Measurements from ENCODE around the gene DGCR2.

Gene DGCR2

DNA sequence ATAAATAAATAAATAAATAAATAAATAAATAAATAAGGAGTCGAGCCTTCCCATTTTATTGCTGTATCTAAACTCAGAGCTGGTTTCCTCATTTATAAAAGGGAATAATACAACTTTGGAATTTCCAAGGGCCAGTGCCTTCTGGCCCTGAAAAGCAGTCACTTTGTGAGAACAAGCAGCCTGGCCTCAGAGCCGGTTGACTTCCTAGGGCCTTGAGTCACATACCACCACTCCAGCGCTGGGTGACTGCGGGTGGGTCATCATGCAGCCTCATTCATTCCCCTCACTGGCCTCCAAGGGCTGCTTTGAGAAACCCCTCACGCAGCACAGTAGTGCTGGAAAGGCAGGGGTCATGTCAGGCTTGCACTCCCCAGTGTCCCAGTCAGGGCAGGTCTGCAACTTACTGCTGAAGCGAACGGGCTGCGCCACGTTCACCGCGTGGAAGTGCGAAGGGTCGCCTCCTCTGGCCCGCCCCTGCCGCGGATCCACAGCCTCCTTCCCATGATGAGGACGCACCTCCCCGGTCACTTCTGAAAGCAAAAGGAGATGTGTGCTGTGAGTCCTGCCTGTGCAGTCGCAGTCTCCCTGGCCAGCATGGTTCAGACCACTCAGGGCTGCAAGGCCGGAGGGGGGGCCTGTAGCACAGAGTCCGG is 54.4 kb downstream of the DGCR2 start:
- in situ Hi-C loops (cut with MboI; ENCODE audit: low pct_unique_long_range_greater_than_20kb, low sequenced_read_pairs): no loop called here

GRCh38 chr22:19066531-19067271 is 55.5 kb downstream of the DGCR2 start:
- DNase-seq: no peak
- in situ Hi-C loops (cut with MboI; ENCODE audit: low pct_unique_long_range_greater_than_20kb, low sequenced_read_pairs): no loop called here

More for the DNA sequence above, 54.4 kb downstream of the DGCR2 start:
- no peak for DNase-seq

DNA sequence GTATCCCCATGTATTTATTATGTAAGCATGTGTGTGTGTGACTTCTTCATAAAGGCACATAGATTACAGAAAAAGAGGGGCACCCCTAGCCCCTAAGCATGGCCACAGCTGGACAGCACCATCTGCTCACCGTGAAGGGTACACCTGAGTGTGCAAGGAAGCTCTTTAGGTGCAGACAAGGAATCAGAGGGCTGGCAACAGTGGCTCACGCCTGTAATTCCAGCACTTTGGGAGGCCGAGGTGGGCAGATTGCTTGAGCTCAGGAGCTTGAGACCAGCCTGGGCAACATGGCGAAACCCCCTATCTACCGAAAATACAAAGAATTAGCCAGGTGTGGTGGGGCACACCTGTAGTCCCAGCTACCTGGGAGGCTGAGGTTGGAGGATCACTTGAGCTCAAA is 56.3 kb downstream of the DGCR2 start:
- in situ Hi-C loops (cut with MboI; ENCODE audit: low pct_unique_long_range_greater_than_20kb, low sequenced_read_pairs): no loop called here
- no peak for DNase-seq

DNA sequence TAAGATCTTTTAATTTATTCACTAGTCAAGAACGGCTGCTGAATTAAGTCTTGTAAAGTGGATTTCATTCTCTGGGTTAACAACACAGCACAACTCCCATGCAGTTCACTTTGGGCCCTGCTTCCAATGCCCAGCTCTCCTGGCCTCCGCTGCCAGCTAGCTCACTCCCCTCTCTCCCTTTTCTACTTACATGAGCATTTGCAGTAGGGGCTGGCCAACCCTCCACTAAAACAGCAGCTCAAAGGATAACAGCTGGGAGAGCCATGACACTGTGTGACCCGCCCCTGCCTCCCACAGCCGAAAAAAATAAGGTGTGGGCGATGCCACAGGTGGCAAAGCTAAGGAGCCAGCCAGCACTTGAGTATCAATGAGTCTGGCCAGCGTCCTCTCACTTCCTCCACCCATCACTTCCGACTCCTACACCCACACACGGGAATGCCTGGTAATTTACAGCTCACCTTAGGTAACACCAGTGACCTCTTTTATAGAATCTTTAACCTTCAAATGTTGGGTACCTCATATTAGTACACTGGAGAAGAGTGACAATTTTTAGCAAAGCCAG is 56.8 kb downstream of the DGCR2 start:
- no peak for DNase-seq
- in situ Hi-C loops (cut with MboI; ENCODE audit: low pct_unique_long_range_greater_than_20kb, low sequenced_read_pairs): no loop called here

- in situ Hi-C loops (cut with MboI; ENCODE audit: low pct_unique_long_range_greater_than_20kb, low sequenced_read_pairs): no loop called here
- DNase-seq: no peak
Observed at GRCh38 chr22:19064354-19065054, 57.7 kb downstream of the DGCR2 start.

DNA sequence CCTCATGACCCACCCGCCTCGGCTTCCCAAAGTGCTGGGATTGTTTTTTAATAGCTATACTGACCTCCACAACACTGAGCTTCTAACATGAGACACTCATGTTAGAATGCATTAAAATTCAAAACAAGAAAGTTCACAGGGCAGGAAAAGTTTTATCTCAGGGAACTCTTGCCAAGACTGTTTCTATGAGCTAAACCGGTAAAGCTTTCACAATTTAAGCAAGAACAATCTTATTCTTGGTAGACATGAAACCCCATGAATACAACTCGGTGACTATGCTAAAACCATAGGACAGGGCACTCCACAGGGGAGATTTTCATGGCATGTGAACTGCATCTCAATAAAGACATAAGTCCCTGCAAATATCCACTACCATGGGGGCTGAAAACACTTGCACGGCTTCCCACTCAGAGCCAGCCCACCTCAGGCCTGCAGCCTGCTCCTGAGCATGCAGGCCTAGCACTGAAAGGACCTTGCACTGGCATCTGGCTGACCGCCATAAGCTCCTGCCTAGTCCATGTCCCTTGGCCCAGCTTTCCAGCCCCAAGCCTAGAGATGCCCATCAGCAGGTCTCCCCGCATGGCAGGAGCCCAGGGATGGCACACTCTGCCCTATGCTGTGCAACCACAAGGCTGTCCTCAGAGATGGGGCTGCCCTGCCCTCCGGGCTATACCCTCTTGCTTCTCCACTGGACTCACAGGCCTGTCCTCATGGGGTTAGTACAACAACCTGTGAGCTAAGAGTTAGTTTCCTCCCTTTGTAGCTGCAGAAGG is 58.4 kb downstream of the DGCR2 start:
- in situ Hi-C loops (cut with MboI; ENCODE audit: low pct_unique_long_range_greater_than_20kb, low sequenced_read_pairs): no loop called here
- DNase-seq: no peak

DNA sequence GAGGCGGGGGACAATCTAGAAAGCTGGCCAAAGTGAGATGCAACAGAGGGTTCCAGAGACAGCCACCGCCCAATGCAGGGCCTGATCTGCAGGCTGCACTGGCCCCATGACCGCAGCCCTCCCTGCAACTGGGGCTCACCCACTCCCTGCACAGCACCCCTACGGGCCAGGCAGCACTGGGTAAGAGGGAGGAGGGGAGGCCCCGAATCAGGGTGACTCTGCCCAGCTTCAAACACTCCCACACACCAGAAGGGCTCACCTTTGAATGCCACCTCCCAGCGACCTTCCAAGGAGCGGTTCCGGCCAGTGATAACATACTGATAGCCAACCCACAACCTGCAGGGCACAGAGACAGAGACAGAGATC is 59.3 kb downstream of the DGCR2 start:
- no peak for DNase-seq
- in situ Hi-C loops (cut with MboI; ENCODE audit: low pct_unique_long_range_greater_than_20kb, low sequenced_read_pairs): no loop called here

DNA sequence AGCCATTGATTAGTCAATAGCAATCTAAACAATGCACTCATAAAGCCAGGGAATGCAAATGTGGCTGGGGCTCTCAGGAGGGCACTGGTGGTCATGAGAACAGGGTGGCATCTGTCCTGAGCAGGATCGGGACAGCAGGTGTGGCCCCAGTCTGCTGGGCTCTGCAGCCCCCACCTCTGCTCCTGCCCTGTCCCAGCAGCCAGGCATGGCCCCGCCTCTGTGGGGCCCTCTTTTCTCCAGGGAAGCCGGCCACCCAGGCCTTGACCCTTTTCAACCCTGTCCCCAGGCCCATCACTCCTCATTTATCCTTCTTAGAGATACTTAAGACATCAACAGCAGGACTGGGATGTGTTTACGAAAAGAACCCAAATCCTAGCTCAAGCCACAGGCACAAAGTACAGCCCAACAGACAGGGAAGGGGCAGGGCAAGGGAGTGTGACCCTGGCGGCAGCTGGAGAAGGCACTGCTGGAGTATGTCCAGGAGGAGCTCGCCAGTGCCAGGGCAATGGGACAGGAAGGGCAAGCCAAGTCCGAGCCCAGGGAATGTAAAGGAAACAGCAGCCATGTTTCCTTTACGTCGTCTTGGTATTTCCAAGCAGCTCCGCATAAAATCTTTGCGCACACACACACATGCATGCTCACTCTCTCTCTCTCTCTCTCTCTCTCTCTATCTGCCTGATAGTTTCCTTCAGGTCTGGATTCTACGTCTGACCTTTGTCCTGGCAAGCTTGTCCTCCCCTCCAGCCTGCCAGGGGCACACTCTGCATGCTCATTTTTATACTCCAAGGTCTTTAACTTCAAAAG is 59.9 kb downstream of the DGCR2 start:
- in situ Hi-C loops (cut with MboI; ENCODE audit: low pct_unique_long_range_greater_than_20kb, low sequenced_read_pairs): no loop called here

GRCh38 chr22:19061471-19062138 is 60.6 kb downstream of the DGCR2 start:
- no peak for DNase-seq
- in situ Hi-C loops (cut with MboI; ENCODE audit: low pct_unique_long_range_greater_than_20kb, low sequenced_read_pairs): no loop called here

More for the DNA sequence above, 59.9 kb downstream of the DGCR2 start:
- no peak for DNase-seq

DNA sequence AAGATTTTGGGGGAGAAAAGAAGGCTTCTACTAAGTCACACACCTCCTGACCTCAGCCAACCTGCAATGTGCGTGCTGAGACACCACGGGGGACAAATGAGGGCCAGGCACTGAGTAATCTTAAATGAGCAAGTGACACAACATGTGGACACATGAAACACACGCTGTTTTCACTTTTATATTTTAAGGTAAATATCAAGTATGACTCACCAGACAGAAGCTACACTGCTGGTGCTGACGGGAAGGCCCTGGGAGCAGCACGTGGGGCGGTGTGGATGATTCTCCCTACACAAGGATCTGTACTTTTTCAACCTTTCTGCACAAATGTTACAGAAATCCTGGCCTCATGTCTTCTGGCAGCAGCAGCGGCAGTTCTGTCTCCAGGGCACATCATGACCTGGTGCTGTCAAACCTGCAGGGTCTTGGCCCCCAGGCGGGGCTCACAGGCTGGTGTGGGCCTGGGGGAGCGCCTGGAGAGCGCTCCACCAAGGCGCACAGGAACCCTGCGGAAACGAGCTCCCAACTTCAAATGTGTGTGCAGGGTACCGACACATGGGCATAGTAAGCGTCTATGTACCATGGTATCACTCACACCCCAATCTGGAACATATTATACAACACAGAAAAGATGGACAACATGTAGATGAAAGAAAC is 61.7 kb downstream of the DGCR2 start:
- no peak for DNase-seq
- in situ Hi-C loops (cut with MboI; ENCODE audit: low pct_unique_long_range_greater_than_20kb, low sequenced_read_pairs): no loop called here

DNA sequence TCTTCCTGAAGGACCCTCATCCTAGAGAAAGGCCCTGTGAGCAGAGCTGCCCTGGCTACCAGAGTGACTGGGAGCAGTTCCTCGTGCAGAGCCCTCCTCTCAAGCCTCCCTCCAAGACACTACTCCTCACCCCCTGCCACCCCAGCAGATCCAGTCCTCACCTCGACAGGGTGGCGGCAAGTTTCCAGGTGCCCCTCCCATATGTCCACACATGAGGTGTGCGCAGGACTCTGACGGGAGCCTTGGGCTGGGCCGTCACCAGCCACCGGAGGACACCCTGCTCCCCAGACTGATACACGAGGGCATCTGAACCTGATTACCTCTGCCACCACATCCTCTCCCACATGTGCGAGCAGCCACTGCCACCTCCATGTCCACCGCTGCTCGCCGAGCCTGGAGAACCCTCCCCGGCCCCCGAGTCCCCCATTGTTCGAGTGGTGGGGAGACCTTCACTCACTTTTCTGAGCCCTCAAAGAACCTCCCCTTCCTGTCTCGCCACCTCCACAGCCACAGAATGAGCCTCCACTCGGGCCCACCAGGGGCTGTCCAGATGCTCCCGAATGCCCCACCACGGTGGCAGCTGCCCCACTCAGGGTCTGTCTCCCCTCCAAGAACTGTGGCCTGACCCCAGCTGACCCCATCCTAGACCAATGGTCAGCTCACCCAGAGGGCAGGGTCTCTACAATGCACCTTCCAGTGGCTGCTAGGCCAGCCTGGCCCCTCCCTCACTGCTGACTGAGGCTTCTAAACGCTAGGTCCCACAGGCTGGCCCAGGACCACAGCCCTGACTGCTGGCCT is 62.5 kb downstream of the DGCR2 start:
- no peak for DNase-seq
- in situ Hi-C loops (cut with MboI; ENCODE audit: low pct_unique_long_range_greater_than_20kb, low sequenced_read_pairs): no loop called here

DNA sequence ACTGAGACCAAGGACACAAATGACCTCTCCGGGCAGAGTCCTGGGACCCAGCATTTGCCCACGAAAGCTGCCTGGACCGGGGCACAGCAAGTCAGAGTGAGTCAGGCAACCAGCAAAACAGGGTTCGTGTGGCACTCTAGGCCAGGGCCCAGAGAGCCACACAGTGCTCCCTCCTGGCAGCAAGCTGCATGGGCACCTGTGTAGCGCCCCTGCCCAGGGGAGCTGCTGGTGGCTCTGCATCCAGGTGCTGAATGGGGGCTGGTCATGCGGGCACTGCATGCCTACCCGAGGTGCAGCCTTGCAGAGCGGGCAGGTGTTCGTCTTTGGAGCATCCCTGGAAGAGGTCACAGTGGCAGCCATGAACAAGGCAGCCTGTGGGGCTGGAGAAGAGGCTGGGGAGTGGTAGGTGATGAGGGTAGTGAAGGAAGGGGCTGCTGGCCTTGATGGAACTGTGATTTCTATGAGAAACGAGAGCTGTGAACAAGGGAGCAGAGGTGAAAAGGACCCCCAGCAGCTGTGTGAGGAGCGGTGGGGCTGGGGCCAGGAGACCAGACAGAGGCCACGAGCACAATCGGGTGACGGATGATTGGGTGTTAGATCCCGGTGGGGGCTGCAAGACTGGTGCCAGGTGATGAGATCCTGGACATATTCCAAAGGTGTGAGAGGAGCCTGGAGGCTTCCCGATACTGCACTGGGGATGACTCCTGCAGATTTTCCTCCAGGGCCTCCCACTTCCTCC is 63.3 kb downstream of the DGCR2 start:
- DNase-seq: no peak
- in situ Hi-C loops (cut with MboI; ENCODE audit: low pct_unique_long_range_greater_than_20kb, low sequenced_read_pairs): no loop called here

DNA sequence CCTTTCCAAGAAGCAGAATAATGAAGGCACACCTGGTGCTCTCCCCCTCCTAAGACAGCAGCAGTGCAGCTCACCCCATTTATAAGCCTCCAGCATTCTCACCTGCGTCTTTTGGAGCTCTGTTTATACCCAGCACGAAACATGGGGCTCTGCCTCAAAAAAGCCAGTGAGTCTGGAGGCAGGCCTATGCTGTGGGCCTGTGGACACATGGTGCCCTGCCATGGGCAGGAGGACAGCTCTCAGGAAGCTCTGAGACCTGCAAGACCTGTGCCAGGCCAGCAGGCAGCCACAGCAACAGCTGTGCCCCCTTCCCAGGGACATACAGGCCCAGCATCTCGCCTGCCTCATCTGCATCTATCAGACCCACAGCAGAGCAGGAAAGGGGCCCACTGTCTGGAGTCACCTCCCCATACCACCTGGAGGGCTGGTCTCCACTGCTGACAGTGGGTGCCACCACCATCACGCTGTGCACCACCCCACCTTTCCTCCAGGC is 64.2 kb downstream of the DGCR2 start:
- no peak for DNase-seq
- in situ Hi-C loops (cut with MboI; ENCODE audit: low pct_unique_long_range_greater_than_20kb, low sequenced_read_pairs): no loop called here

DNA sequence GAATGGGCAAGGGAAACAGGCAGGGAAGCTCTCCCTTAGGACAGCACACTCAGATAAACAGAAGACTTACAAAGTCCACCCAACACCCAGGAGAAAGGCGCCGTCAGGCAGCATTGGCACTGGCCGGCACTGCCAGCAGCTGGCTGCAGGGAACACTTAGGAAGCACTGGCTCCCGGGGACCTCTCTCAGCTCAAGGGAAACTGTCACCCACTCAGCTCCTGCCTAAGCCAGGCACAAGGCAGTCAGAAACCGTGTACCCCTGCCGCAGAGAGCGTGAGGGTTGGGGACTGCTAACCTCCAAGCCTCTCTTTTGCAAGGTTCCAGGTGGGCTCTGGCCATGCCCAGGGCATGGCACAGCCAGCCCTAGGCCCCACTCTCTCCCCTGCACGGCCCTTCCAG is 64.7 kb downstream of the DGCR2 start:
- no peak for DNase-seq
- in situ Hi-C loops (cut with MboI; ENCODE audit: low pct_unique_long_range_greater_than_20kb, low sequenced_read_pairs): no loop called here

- in situ Hi-C loops (cut with MboI; ENCODE audit: low pct_unique_long_range_greater_than_20kb, low sequenced_read_pairs): no loop called here
- DNase-seq: no peak
Observed at GRCh38 chr22:19056951-19057401, 65.2 kb downstream of the DGCR2 start.

GRCh38 chr22:19055801-19056200 is 66.4 kb downstream of the DGCR2 start:
- in situ Hi-C loops (cut with MboI; ENCODE audit: low pct_unique_long_range_greater_than_20kb, low sequenced_read_pairs): no loop called here

More at GRCh38 chr22:19055801-19056200, 66.4 kb downstream of the DGCR2 start:
- no peak for DNase-seq
